Activated naive CD4-positive, alpha-beta T cell treated with anti-CD3 and anti-CD28 coated beads, Interleukin-2, amount 10 ng/mL, durations not matched to agents 7 days and 5 days (primary cell): ENCODE results near the gene FOXR1.
"Not testable (repeated sequence)": the region's sequence is repeated elsewhere in the genome, so short reads cannot be mapped to it uniquely, and the experiment has no call there.

Source experiments
- CTCF ChIA-PET: fragments of 350-600 bp; sonication (Branson Sonifier 250); formaldehyde crosslinking; loops from one replicate; lab custom pipeline; 2021; ENCODE audit warnings: antibody characterized with exemption; lab: Charles Lee
- DNase-seq: peaks from one replicate; pipeline ENCODE4 v3.0.0-alpha.2; 2020
- H3K27ac Mint-ChIP-seq: one replicate; pipeline ENCODE4 v1.8.0; 2021; ENCODE audit warnings: mild to moderate bottlenecking, moderate library complexity, mixed read lengths
- H3K27me3 Mint-ChIP-seq: one replicate; pipeline ENCODE4 v1.8.0; 2021; ENCODE audit warnings: mild to moderate bottlenecking, mixed read lengths
- H3K36me3 Mint-ChIP-seq: one replicate; pipeline ENCODE4 v1.8.0; 2021; ENCODE audit warnings: mixed read lengths
- H3K4me1 Mint-ChIP-seq: one replicate; pipeline ENCODE4 v1.8.0; 2021; ENCODE audit warnings: mixed read lengths
- H3K4me3 Mint-ChIP-seq: one replicate; pipeline ENCODE4 v1.8.0; 2021; ENCODE audit warnings: mild to moderate bottlenecking, moderate library complexity, mixed read lengths
- H3K9me3 Mint-ChIP-seq: one replicate; pipeline ENCODE4 v1.8.0; 2021; ENCODE audit warnings: mixed read lengths

FOXR1 gene

DNA sequence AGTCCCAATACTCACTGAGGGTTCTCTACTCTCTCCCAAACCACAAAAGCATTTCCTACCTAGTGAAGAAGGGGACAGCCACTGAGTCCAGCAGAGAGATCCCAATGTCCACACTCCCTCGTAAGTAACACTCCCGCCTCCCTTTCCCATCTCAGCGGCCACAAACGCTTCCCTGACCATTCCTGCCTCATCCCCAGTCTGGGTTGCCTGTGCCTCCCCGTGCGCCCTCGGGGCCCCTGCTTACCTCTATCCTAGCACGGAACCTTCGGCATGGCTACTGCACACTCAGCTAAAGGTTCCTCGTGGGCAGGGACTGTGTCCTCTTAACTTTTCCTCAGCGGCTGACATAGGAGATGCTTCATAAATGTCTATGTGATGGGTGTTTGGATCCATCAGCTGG is 14.0 kb upstream of the FOXR1 start:
- Mint-ChIP-seq H3K4me3 (no peak overlapping the region), H3K27ac (no peak overlapping the region), H3K36me3 (no peaks in the 10 kb centered on the region), H3K27me3 (peaks cover 50% of the 10 kb centered on the region), H3K4me1 (peaks cover 3% of the 10 kb centered on the region), H3K9me3 (no peaks in the 10 kb centered on the region)
- CTCF ChIA-PET, result interaction anchor here (0.6 to 2.8 kb wide), 20 partner anchors 9 to 272 kb away, joined by 3 to 15 read pairs (median 4); no protein-coding TSS in a partner anchor
- no peak for DNase-seq

DNA sequence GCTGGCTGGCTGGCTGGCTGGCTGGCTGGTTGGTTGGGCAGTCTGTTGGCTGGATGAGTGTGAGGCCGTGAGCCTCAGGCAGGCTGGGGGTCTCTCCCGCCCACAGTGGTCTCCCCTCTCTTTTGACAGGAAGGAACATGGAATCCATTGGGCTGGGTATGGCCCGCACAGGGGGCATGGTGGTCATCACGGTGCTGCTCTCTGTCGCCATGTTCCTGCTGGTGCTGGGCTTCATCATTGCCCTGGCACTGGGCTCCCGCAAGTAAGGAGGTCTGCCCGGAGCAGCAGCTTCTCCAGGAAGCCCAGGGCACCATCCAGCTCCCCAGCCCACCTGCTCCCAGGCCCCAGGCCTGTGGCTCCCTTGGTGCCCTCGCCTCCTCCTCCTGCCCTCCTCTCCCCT is 13.6 kb upstream of the FOXR1 start:
- Mint-ChIP-seq H3K9me3 (no peaks in the 10 kb centered on the region), H3K4me3 (no peak overlapping the region), H3K27me3 (peaks cover 46% of the 10 kb centered on the region), H3K27ac (no peak overlapping the region), H3K36me3 (no peaks in the 10 kb centered on the region), H3K4me1 (peaks cover 3% of the 10 kb centered on the region)
- CTCF ChIA-PET, result interaction anchor here (0.6 to 2.8 kb wide), 14 partner anchors 9 to 272 kb away, joined by 3 to 15 read pairs (median 4); no protein-coding TSS in a partner anchor
- no peak for DNase-seq

DNA sequence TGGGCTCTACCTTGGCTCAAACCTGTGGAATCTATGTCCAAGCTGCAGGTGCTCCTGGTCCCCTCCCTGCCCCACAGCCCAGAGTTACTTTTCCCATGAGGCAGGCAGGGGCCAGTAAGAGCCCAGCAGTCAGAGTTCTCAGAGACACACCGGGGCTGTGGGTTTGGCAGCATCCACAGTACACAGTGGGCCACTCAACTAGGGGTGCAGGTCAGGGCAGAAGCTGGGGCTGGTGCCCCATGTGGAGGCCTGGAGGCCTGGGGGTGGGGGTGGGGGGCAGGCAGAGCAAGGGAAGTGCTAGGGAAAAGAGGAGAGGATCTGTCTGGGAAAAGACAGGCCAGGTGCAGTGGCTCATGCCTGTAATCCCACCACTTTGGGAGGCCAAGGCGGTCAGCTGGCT is 13.0 kb upstream of the FOXR1 start:
- no peak for DNase-seq
- Mint-ChIP-seq H3K9me3 (no peaks in the 10 kb centered on the region), H3K4me1 (peaks cover 3% of the 10 kb centered on the region), H3K36me3 (no peaks in the 10 kb centered on the region), H3K27ac (no peak overlapping the region), H3K27me3 (peaks cover 41% of the 10 kb centered on the region), H3K4me3 (no peak overlapping the region)
- CTCF ChIA-PET, result interaction anchor here (1.3 to 2.4 kb wide), 2 partner anchors 50 to 268 kb away, joined by 3 to 11 read pairs; no protein-coding TSS in a partner anchor

DNA sequence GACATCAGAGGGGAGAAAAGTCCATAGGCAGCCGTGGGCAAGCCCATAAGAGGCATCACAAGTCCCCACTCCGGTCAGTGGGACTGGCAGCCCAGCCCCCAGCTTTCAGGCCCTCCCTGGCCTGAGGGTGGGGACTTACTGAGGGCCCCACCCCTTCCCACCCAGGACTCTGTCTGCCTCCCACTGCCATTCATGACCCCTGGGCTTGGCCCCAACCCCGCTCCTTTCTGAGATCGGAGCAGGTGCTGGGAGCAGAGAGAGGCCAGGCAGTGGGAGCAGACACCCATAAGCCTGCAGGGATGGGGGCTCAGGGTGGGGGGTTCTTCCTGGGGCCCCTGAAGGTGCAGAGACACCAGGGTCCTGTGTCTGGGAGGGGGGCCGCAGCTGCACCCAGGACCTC is 10.4 kb upstream of the FOXR1 start:
- CTCF ChIA-PET, result interaction anchor here (1.7 to 2.1 kb wide), 2 partner anchors 53 to 55 kb away, joined by 3 to 5 read pairs; no protein-coding TSS in a partner anchor
- H3K27me3 Mint-ChIP-seq, result peaks cover 19% of the 10 kb centered on the region
- no peak overlapping the region for H3K27ac Mint-ChIP-seq
- no peaks in the 10 kb centered on the region for H3K36me3 Mint-ChIP-seq
- H3K4me3 Mint-ChIP-seq, result no peak overlapping the region
- no peaks in the 10 kb centered on the region for H3K9me3 Mint-ChIP-seq
- DNase-seq, result no peak
- H3K4me1 Mint-ChIP-seq, result peaks cover 3% of the 10 kb centered on the region

GRCh38 chr11:118961591-118961990 is 10.0 kb upstream of the FOXR1 start:
- no peaks in the 10 kb centered on the region for H3K36me3 Mint-ChIP-seq
- CTCF ChIA-PET, result interaction anchor here (1.7 to 2.1 kb wide), 2 partner anchors 53 to 55 kb away, joined by 3 to 5 read pairs; no protein-coding TSS in a partner anchor
- peaks cover 15% of the 10 kb centered on the region for H3K27me3 Mint-ChIP-seq
- H3K9me3 Mint-ChIP-seq, result no peaks in the 10 kb centered on the region
- no peak for DNase-seq
- H3K4me1 Mint-ChIP-seq, result no peaks in the 10 kb centered on the region
- H3K4me3 Mint-ChIP-seq, result no peak overlapping the region
- H3K27ac Mint-ChIP-seq, result no peak overlapping the region

DNA sequence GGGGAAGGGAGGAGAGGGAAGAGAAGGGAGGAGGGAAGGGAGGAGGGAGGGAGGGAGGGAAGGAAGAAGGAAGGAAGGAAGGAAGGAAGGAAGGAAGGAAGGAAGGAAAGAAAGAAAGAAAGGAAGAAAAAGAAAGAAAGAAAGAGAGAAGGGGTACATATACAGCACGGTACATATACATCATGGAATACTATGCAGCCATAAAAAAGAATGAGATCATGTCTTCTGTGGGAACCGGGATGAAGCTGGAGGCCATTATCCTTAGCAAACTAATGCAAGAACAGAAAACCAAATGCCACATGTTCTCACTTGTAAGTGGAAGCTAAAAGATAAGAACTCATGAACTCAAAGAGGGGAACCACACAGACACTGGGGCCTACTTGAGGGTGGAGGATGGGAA is 2.1 kb upstream of the FOXR1 start:
- H3K9me3 Mint-ChIP-seq, H3K4me1 Mint-ChIP-seq, H3K27ac Mint-ChIP-seq, H3K36me3 Mint-ChIP-seq, CTCF ChIA-PET, H3K4me3 Mint-ChIP-seq, DNase-seq: not testable (repeated sequence)
- H3K27me3 Mint-ChIP-seq, result peaks cover 35% of the 10 kb centered on the region

- CTCF ChIA-PET, result no interaction called here
- no peaks in the 10 kb centered on the region for H3K9me3 Mint-ChIP-seq
These were observed 2.4 kb downstream of the FOXR1 start for GRCh38 chr11:118973985-118974384.

GRCh38 chr11:118975771-118976709 is 4.5 kb downstream of the FOXR1 start:
- Mint-ChIP-seq H3K9me3 (no peaks in the 10 kb centered on the region), H3K4me1 (no peaks in the 10 kb centered on the region), H3K36me3 (no peaks in the 10 kb centered on the region), H3K27ac (no peak overlapping the region), H3K27me3 (peaks cover 52% of the 10 kb centered on the region), H3K4me3 (no peak overlapping the region)
- CTCF ChIA-PET, result interaction anchor here (1.6 kb wide), 1 partner anchor 19 kb away, joined by 4 read pairs; no protein-coding TSS in a partner anchor
- DNase-seq, result no peak

More at GRCh38 chr11:118973985-118974384, 2.4 kb downstream of the FOXR1 start:
- Mint-ChIP-seq H3K4me1 (no peaks in the 10 kb centered on the region), H3K27me3 (peaks cover 45% of the 10 kb centered on the region), H3K4me3 (no peak overlapping the region), H3K36me3 (no peaks in the 10 kb centered on the region), H3K27ac (no peak overlapping the region)
- DNase-seq, result no peak

DNA sequence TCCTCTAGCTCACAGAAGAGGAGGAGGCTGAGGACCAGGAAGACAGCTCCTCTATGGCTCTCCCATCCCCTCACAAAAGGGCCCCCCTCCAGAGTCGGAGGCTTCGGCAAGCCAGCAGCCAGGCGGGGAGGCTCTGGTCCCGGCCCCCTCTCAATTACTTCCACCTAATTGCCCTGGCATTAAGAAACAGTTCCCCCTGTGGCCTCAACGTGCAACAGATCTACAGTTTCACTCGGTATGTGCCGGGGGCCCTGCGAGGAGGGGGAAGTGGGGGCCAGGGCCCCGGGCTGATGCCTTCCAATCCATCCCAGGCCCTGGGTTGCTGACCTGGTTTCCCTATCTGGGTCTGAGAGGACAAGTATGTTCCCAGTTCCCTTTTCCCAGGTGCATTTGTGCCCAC is 7.9 kb downstream of the FOXR1 start:
- Mint-ChIP-seq H3K4me3 (no peak overlapping the region), H3K27me3 (peaks cover 33% of the 10 kb centered on the region), H3K4me1 (no peaks in the 10 kb centered on the region), H3K27ac (no peak overlapping the region), H3K36me3 (no peaks in the 10 kb centered on the region), H3K9me3 (no peaks in the 10 kb centered on the region)
- DNase-seq, result no peak
- CTCF ChIA-PET, result interaction anchor here (0.6 kb wide), 1 partner anchor 13 kb away, joined by 4 read pairs; no protein-coding TSS in a partner anchor

GRCh38 chr11:118980191-118980881 is 8.8 kb downstream of the FOXR1 start:
- Mint-ChIP-seq H3K36me3 (no peaks in the 10 kb centered on the region), H3K27me3 (peaks cover 24% of the 10 kb centered on the region), H3K4me1 (no peaks in the 10 kb centered on the region), H3K27ac (no peak overlapping the region), H3K4me3 (no peak overlapping the region), H3K9me3 (no peaks in the 10 kb centered on the region)
- DNase-seq, result no peak
- CTCF ChIA-PET, result no interaction called here

DNA sequence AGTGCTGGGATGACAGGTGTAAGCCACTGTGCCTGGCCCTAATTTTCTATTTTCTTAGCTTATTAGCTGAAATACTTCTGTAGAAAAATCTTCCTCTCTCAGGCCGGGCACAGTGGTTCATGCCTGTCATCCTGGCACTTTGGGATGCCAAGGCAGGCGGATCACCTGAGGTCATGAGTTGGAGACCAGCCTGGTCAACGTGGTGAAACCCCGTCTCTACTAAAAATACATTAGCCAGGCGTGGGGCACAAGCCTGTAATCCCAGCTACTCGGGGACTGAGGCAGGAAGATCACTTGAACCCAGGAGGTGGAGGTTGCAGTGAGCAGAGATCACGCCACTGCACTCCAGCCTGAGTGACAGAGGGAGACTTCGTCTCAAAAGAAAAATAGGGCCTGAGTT is 12.8 kb downstream of the FOXR1 start:
- H3K27ac Mint-ChIP-seq, DNase-seq, H3K4me3 Mint-ChIP-seq, H3K36me3 Mint-ChIP-seq, H3K9me3 Mint-ChIP-seq, H3K4me1 Mint-ChIP-seq: not testable (repeated sequence)
- CTCF ChIA-PET, result interaction anchor here (1.0 kb wide), 1 partner anchor 28 kb away, joined by 3 read pairs; no protein-coding TSS in a partner anchor
- peaks cover 13% of the 10 kb centered on the region for H3K27me3 Mint-ChIP-seq

GRCh38 chr11:118984825-118985224 is 13.3 kb downstream of the FOXR1 start:
- CTCF ChIA-PET, result interaction anchor here (1.0 kb wide), 1 partner anchor 28 kb away, joined by 3 read pairs; no protein-coding TSS in a partner anchor
- no peak overlapping the region for H3K27ac Mint-ChIP-seq

DNA sequence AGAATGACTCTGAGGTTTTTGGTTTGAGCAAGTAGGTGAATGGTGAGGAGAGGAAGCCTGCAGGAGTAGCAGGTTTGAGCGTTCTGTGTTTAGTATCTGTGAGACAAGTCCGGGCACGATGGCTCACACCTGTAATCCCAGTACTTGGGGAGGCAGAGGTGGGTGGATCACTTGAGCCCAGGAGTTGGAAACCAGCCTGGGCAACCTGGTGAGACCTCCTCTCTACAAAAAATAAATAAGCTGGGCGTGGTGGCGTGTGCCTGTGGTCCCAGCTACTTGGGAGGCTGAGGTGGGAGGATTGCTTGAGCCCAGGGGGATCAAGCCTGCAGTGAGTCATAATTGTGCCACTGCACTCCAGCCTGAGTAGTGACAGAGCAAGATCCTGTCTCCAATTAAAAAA is 16.7 kb downstream of the FOXR1 start:
- peaks cover 5% of the 10 kb centered on the region for H3K36me3 Mint-ChIP-seq
- CTCF ChIA-PET, result no interaction called here
- DNase-seq, result no peak
- H3K27me3 Mint-ChIP-seq, result no peaks in the 10 kb centered on the region
- no peak overlapping the region for H3K27ac Mint-ChIP-seq
- no peaks in the 10 kb centered on the region for H3K9me3 Mint-ChIP-seq
- no peak overlapping the region for H3K4me3 Mint-ChIP-seq
- no peaks in the 10 kb centered on the region for H3K4me1 Mint-ChIP-seq

More at GRCh38 chr11:118984825-118985224, 13.3 kb downstream of the FOXR1 start:
- no peaks in the 10 kb centered on the region for H3K9me3 Mint-ChIP-seq
- H3K27me3 Mint-ChIP-seq, result peaks cover 8% of the 10 kb centered on the region
- H3K4me1 Mint-ChIP-seq, result no peaks in the 10 kb centered on the region
- H3K36me3 Mint-ChIP-seq, result no peaks in the 10 kb centered on the region
- H3K4me3 Mint-ChIP-seq, result no peak overlapping the region
- DNase-seq, result no peak

- CTCF ChIA-PET, H3K27me3 Mint-ChIP-seq, H3K4me3 Mint-ChIP-seq: not testable (repeated sequence)
These were observed 20.0 kb downstream of the FOXR1 start for GRCh38 chr11:118991486-118992038.

More at GRCh38 chr11:118991486-118992038, 20.0 kb downstream of the FOXR1 start:
- not testable (repeated sequence) for H3K27ac Mint-ChIP-seq, DNase-seq, H3K4me1 Mint-ChIP-seq, H3K9me3 Mint-ChIP-seq
- H3K36me3 Mint-ChIP-seq, result peaks cover 11% of the 10 kb centered on the region
